Cardiac muscle cell (in vitro differentiated cells and primary cell): Measurements from ENCODE around the gene ZPLD1. TPM values are rescaled to one million over a fixed set of nuclear protein-coding genes. Genes with fewer than 3 reads are reported as not detected.

Experiments used
- DNase-seq, 2 donors: peaks; one replicate each; pipeline versions ENCODE4 v3.0.0 to v3.0.0-alpha.2; 2010 to 2017; ENCODE audit warnings: low read depth in 1 of 2, low spot score in 1 of 2
- H3K27ac ChIP-seq: fragments of 200-600 bp; sonication (generic); 2 replicates; pipeline ENCODE4 v1.5.1; 2016
- H3K27me3 ChIP-seq: fragments of 200-600 bp; sonication (generic); 2 replicates; pipeline ENCODE4 v1.6.0; 2016; ENCODE audit warnings: control low read depth
- H3K36me3 ChIP-seq: fragments of 200-600 bp; sonication (generic); 2 replicates; pipeline ENCODE4 v1.5.1; 2016; ENCODE audit warnings: control low read depth
- H3K4me1 ChIP-seq: fragments of 200-600 bp; sonication (generic); 2 replicates; pipeline ENCODE4 v1.8.1; 2017; ENCODE audit warnings: low read depth, mild to moderate bottlenecking, mixed run types
- H3K4me3 ChIP-seq: fragments of 200-600 bp; sonication (generic); 2 replicates; pipeline ENCODE4 v1.5.1; 2016; ENCODE audit warnings: mild to moderate bottlenecking
- H3K9me3 ChIP-seq: fragments of 200-600 bp; sonication (generic); 2 replicates; pipeline ENCODE4 v1.5.1; 2017; ENCODE audit warnings: low read depth, mild to moderate bottlenecking, control low read depth
- polyA plus RNA-seq: library from polyadenylated mRNA; unstranded; fragments of >200 nt; fragmentation: Nextera tagmentation; extraction: Ambion mirVana; gene quantifications from 2 replicates; pipeline ENCODE4 v1.2.1, GENCODE V29; 2016
- total RNA-seq: library from RNA; depleted of rRNA; stranded (reverse); fragments of >200 nt; gene quantifications from 2 replicates; pipeline ENCODE4 v1.2.3, GENCODE V29; 2016
- TF ChIP-seq, protein P1 (sequence below): IDR thresholded peaks from 2 replicates; pipeline ENCODE4 v1.5.1; 2012; ENCODE audit warnings: low read depth, mild to moderate bottlenecking, low read length

Gene ZPLD1
- total and polyA plus RNA-seq, 2 experiments from 2014 or later: 0.60 TPM; not detected in 1

DNA sequence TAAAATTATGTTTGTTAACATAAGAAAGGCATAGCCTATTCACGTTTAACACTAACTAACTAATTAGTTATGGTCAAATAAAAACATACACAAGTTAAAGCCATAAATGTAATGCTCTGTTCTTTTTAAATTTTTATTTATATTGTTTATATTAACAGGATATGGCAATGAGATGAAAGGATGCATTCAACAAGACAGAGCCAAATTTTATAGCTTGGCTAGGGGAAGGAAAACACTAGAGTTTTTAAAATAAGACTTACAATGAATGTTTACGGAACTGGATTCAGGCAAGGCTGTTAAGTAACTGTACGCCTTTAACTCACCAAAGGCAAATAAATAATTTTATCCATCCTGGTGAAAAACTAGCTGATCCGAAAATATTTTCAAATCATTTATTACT lies 86.4 kb downstream of the ZPLD1 start:
- H3K27me3 ChIP-seq: no peaks in the 10 kb centered on the region
- H3K27ac ChIP-seq: no peak overlapping the region
- no peak for DNase-seq

GRCh38 chr3:102525624-102526023 lies 90.8 kb downstream of the ZPLD1 start:
- H3K36me3 ChIP-seq: no peaks in the 10 kb centered on the region
- H3K27ac ChIP-seq: no peak overlapping the region
- H3K4me1 ChIP-seq: no peaks in the 10 kb centered on the region
- H3K4me3 ChIP-seq: no peak overlapping the region
- no peaks in the 10 kb centered on the region for H3K9me3 ChIP-seq
- DNase-seq: no peak
- H3K27me3 ChIP-seq: no peaks in the 10 kb centered on the region
- TF ChIP-seq, protein P1, sequence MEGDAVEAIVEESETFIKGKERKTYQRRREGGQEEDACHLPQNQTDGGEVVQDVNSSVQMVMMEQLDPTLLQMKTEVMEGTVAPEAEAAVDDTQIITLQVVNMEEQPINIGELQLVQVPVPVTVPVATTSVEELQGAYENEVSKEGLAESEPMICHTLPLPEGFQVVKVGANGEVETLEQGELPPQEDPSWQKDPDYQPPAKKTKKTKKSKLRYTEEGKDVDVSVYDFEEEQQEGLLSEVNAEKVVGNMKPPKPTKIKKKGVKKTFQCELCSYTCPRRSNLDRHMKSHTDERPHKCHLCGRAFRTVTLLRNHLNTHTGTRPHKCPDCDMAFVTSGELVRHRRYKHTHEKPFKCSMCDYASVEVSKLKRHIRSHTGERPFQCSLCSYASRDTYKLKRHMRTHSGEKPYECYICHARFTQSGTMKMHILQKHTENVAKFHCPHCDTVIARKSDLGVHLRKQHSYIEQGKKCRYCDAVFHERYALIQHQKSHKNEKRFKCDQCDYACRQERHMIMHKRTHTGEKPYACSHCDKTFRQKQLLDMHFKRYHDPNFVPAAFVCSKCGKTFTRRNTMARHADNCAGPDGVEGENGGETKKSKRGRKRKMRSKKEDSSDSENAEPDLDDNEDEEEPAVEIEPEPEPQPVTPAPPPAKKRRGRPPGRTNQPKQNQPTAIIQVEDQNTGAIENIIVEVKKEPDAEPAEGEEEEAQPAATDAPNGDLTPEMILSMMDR: no peak

More for the DNA sequence above, 86.4 kb downstream of the ZPLD1 start:
- no peaks in the 10 kb centered on the region for H3K4me1 ChIP-seq
- H3K9me3 ChIP-seq: no peaks in the 10 kb centered on the region
- TF ChIP-seq, protein P1: no peak
- H3K4me3 ChIP-seq: no peak overlapping the region
- no peaks in the 10 kb centered on the region for H3K36me3 ChIP-seq

DNA sequence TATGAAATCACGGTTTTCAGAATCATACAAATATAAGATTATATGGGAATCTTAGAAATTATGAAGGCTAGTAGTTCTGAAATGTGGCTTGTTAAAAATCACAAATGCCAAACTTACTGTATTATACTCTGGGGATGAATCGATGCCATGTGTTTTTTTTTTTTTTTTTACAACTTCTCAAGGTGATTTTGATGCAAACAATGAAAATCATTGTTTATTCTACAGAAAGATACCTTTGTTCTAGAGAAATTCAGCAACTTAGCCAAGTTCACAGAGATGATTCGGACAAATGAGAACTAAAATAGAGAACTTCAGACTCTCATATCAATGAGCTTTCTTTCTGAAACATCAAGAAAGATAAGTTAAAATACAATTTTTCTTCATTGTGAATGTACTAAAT lies 92.0 kb downstream of the ZPLD1 start:
- no peak for DNase-seq
- no peaks in the 10 kb centered on the region for H3K4me1 ChIP-seq
- no peaks in the 10 kb centered on the region for H3K36me3 ChIP-seq
- H3K9me3 ChIP-seq: no peaks in the 10 kb centered on the region
- H3K27me3 ChIP-seq: no peaks in the 10 kb centered on the region
- no peak overlapping the region for H3K4me3 ChIP-seq
- H3K27ac ChIP-seq: no peak overlapping the region
- TF ChIP-seq, protein P1: no peak

DNA sequence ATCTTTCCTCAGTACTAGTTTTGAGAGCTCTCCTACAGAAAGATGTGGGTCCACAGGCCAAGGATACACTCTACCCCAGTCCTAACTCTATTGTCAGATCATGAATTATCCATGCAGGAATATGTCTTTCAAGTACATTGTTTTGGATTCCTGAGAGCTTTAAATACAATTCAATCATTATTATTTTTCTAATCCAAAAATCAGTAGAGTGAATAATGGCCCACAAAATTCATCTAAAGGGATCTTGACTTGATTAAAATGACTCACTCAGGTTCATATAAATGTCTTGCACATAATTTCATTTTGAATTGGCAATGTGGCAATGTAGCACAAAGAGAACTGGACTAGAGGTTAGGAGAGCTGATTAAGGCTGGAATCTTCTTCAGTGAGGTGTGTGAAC lies 93.9 kb downstream of the ZPLD1 start:
- H3K4me3 ChIP-seq: no peak overlapping the region
- TF ChIP-seq, protein P1: no peak
- H3K9me3 ChIP-seq: no peaks in the 10 kb centered on the region
- H3K27ac ChIP-seq: no peak overlapping the region
- DNase-seq: no peak
- no peaks in the 10 kb centered on the region for H3K27me3 ChIP-seq
- no peaks in the 10 kb centered on the region for H3K4me1 ChIP-seq
- H3K36me3 ChIP-seq: no peaks in the 10 kb centered on the region
